ENCODE data around the gene SLCO3A1.

GRCh38 chr15:92130244-92130643, 276.7 kb downstream of the SLCO3A1 start:
- TF ChIP-seq POLR2A (IDR thresholded peaks at IDR 0.05; ENCODE audit: low read length) (no peak), GATA1 (IDR thresholded peaks at IDR 0.05; ENCODE audit: low read depth, low read length) (no peak)

Data from erythroblast (primary cell).